Activated naive CD8-positive, alpha-beta T cell treated with anti-CD3 and anti-CD28 coated beads for 36 hours (primary cell): ENCODE measurements around the gene PREPL. TPM values are rescaled to one million over a fixed set of nuclear protein-coding genes. Genes with fewer than 3 reads are reported as not detected.
"Not testable (repeated sequence)": the region's sequence is repeated elsewhere in the genome, so short reads cannot be mapped to it uniquely, and the experiment has no call there.

ENCODE experiments used
- DNase-seq: peaks from one replicate; pipeline ENCODE4 v3.0.0; 2021
- H3K27ac Mint-ChIP-seq: one replicate; pipeline ENCODE4 v1.8.0; 2022; ENCODE audit warnings: mild to moderate bottlenecking, moderate library complexity, mixed read lengths
- H3K27me3 Mint-ChIP-seq: one replicate; pipeline ENCODE4 v1.8.0; 2022; ENCODE audit warnings: mild to moderate bottlenecking, mixed read lengths
- H3K36me3 Mint-ChIP-seq: one replicate; pipeline ENCODE4 v1.8.0; 2021; ENCODE audit warnings: mild to moderate bottlenecking, mixed read lengths
- H3K4me1 Mint-ChIP-seq: one replicate; pipeline ENCODE4 v1.8.0; 2021; ENCODE audit warnings: mixed read lengths
- H3K4me3 Mint-ChIP-seq: one replicate; pipeline ENCODE4 v1.8.0; 2022; ENCODE audit warnings: mild to moderate bottlenecking, moderate library complexity, mixed read lengths
- H3K9me3 Mint-ChIP-seq: one replicate; pipeline ENCODE4 v1.8.0; 2022; ENCODE audit warnings: mixed read lengths
- total RNA-seq, 2 experiments: library from RNA; stranded (reverse); gene quantifications; one replicate each; pipeline ENCODE4 v1.2.3, GENCODE V29; 2021

PREPL gene
- 10 to 100 TPM; 32.3 to 33.1 TPM for total RNA-seq

- H3K27ac Mint-ChIP-seq, result peak within 1 kb of the TSS; percentile 100
- no peaks in the 10 kb centered on the region for H3K27me3 Mint-ChIP-seq
- H3K4me1 Mint-ChIP-seq, result peaks cover 49% of the 10 kb centered on the region
- H3K9me3 Mint-ChIP-seq, result no peaks in the 10 kb centered on the region
- peaks cover 10% of the 10 kb centered on the region for H3K36me3 Mint-ChIP-seq
- DNase-seq, result peak; percentile 95
- peak within 1 kb of the TSS; percentile 99 for H3K4me3 Mint-ChIP-seq
These were observed at the start of gene PREPL, which contains the start of gene CAMKMT for GRCh38 chr2:44361330-44362206. TSS of gene PREPL (minus strand) at chr2:44361494. CDS start at chr2:44346342, 15,152 bp downstream. TSS of gene CAMKMT (plus strand) at chr2:44361947.

GRCh38 chr2:44398243-44398897 is 37.1 kb upstream of the PREPL start:
- Mint-ChIP-seq H3K9me3 (no peaks in the 10 kb centered on the region), H3K27ac (no peak overlapping the region), H3K4me3 (no peak overlapping the region), H3K36me3 (peaks cover 6% of the 10 kb centered on the region), H3K4me1 (peaks cover 11% of the 10 kb centered on the region), H3K27me3 (no peaks in the 10 kb centered on the region)
- DNase-seq, result no peak

- Mint-ChIP-seq H3K4me1 (peaks cover 9% of the 10 kb centered on the region), H3K27ac (no peak overlapping the region), H3K4me3 (no peak overlapping the region), H3K27me3 (no peaks in the 10 kb centered on the region), H3K36me3 (peaks cover 6% of the 10 kb centered on the region), H3K9me3 (no peaks in the 10 kb centered on the region)
- no peak for DNase-seq
These were observed 36.3 kb upstream of the PREPL start for GRCh38 chr2:44397447-44398175.

GRCh38 chr2:44392338-44392943 is 31.1 kb upstream of the PREPL start:
- peaks cover 11% of the 10 kb centered on the region for H3K4me1 Mint-ChIP-seq
- H3K9me3 Mint-ChIP-seq, result peaks cover 1% of the 10 kb centered on the region
- no peak overlapping the region for H3K4me3 Mint-ChIP-seq
- peaks cover 12% of the 10 kb centered on the region for H3K36me3 Mint-ChIP-seq
- no peaks in the 10 kb centered on the region for H3K27me3 Mint-ChIP-seq
- DNase-seq, result peak; percentile 35
- H3K27ac Mint-ChIP-seq, result no peak overlapping the region

GRCh38 chr2:44389895-44390294 is 28.6 kb upstream of the PREPL start:
- Mint-ChIP-seq H3K36me3 (peaks cover 22% of the 10 kb centered on the region), H3K27me3 (no peaks in the 10 kb centered on the region), H3K27ac (no peak overlapping the region), H3K4me3 (no peak overlapping the region), H3K4me1 (peaks cover 11% of the 10 kb centered on the region), H3K9me3 (peaks cover 9% of the 10 kb centered on the region)
- no peak for DNase-seq

- H3K4me1 Mint-ChIP-seq, result peaks cover 13% of the 10 kb centered on the region
- H3K27me3 Mint-ChIP-seq, result no peaks in the 10 kb centered on the region
- no peak overlapping the region for H3K4me3 Mint-ChIP-seq
- no peak overlapping the region for H3K27ac Mint-ChIP-seq
- DNase-seq, result no peak
- peaks cover 15% of the 10 kb centered on the region for H3K9me3 Mint-ChIP-seq
- H3K36me3 Mint-ChIP-seq, result peaks cover 32% of the 10 kb centered on the region
These were observed 27.6 kb upstream of the PREPL start for GRCh38 chr2:44388877-44389276.

GRCh38 chr2:44385226-44385625 is 23.9 kb upstream of the PREPL start:
- not testable (repeated sequence) for DNase-seq, H3K4me3 Mint-ChIP-seq, H3K27me3 Mint-ChIP-seq, H3K27ac Mint-ChIP-seq
- H3K4me1 Mint-ChIP-seq, result peaks cover 14% of the 10 kb centered on the region
- peaks cover 42% of the 10 kb centered on the region for H3K36me3 Mint-ChIP-seq
- H3K9me3 Mint-ChIP-seq, result peaks cover 15% of the 10 kb centered on the region

GRCh38 chr2:44377486-44377885 is 16.2 kb upstream of the PREPL start:
- Mint-ChIP-seq H3K9me3 (no peaks in the 10 kb centered on the region), H3K4me1 (peaks cover 7% of the 10 kb centered on the region), H3K27ac (no peak overlapping the region), H3K36me3 (peaks cover 27% of the 10 kb centered on the region), H3K4me3 (no peak overlapping the region), H3K27me3 (no peaks in the 10 kb centered on the region)
- no peak for DNase-seq

- Mint-ChIP-seq H3K27ac (no peak overlapping the region), H3K9me3 (no peaks in the 10 kb centered on the region), H3K36me3 (peaks cover 15% of the 10 kb centered on the region), H3K4me3 (no peak overlapping the region), H3K4me1 (peaks cover 27% of the 10 kb centered on the region), H3K27me3 (no peaks in the 10 kb centered on the region)
- no peak for DNase-seq
These were observed 11.0 kb upstream of the PREPL start for GRCh38 chr2:44372246-44372645.

- H3K4me3 Mint-ChIP-seq, result no peak overlapping the region
- no peak overlapping the region for H3K27ac Mint-ChIP-seq
- peaks cover 14% of the 10 kb centered on the region for H3K36me3 Mint-ChIP-seq
- no peaks in the 10 kb centered on the region for H3K9me3 Mint-ChIP-seq
- DNase-seq, result no peak
- H3K4me1 Mint-ChIP-seq, result peaks cover 27% of the 10 kb centered on the region
- no peaks in the 10 kb centered on the region for H3K27me3 Mint-ChIP-seq
These were observed 10.2 kb upstream of the PREPL start for GRCh38 chr2:44371445-44371844.

- Mint-ChIP-seq H3K27me3 (no peaks in the 10 kb centered on the region), H3K4me3 (no peak overlapping the region), H3K27ac (no peak overlapping the region), H3K9me3 (no peaks in the 10 kb centered on the region), H3K4me1 (peaks cover 37% of the 10 kb centered on the region), H3K36me3 (peaks cover 17% of the 10 kb centered on the region)
- DNase-seq, result no peak
These were observed 8.1 kb upstream of the PREPL start for GRCh38 chr2:44369392-44369791.

GRCh38 chr2:44367591-44367990 is 6.3 kb upstream of the PREPL start:
- peaks cover 39% of the 10 kb centered on the region for H3K4me1 Mint-ChIP-seq
- no peak for DNase-seq
- peaks cover 16% of the 10 kb centered on the region for H3K36me3 Mint-ChIP-seq
- no peaks in the 10 kb centered on the region for H3K27me3 Mint-ChIP-seq
- no peak overlapping the region for H3K27ac Mint-ChIP-seq
- no peaks in the 10 kb centered on the region for H3K9me3 Mint-ChIP-seq
- no peak overlapping the region for H3K4me3 Mint-ChIP-seq

- DNase-seq, result no peak
- H3K9me3 Mint-ChIP-seq, result no peaks in the 10 kb centered on the region
- peaks cover 12% of the 10 kb centered on the region for H3K36me3 Mint-ChIP-seq
- H3K27me3 Mint-ChIP-seq, result no peaks in the 10 kb centered on the region
- H3K4me3 Mint-ChIP-seq, result no peak overlapping the region
- H3K27ac Mint-ChIP-seq, result no peak overlapping the region
- H3K4me1 Mint-ChIP-seq, result peaks cover 40% of the 10 kb centered on the region
These were observed 3.3 kb upstream of the PREPL start for GRCh38 chr2:44364604-44365003.

GRCh38 chr2:44362207-44363015 is 1.1 kb upstream of the PREPL start:
- peak; percentile 49 for DNase-seq
- Mint-ChIP-seq H3K27me3 (no peaks in the 10 kb centered on the region), H3K36me3 (peaks cover 10% of the 10 kb centered on the region), H3K9me3 (no peaks in the 10 kb centered on the region), H3K4me3 (peak overlapping the region; percentile 99), H3K4me1 (peaks cover 45% of the 10 kb centered on the region), H3K27ac (peak overlapping the region; percentile 100)
